ENCODE results near the gene DNASE2B. TPM values are rescaled to one million over a fixed set of nuclear protein-coding genes. Genes with fewer than 3 reads are reported as not detected.

The DNASE2B gene
- total and polyA plus RNA-seq, 2 donors from 2014 or later, result not detected

DNA sequence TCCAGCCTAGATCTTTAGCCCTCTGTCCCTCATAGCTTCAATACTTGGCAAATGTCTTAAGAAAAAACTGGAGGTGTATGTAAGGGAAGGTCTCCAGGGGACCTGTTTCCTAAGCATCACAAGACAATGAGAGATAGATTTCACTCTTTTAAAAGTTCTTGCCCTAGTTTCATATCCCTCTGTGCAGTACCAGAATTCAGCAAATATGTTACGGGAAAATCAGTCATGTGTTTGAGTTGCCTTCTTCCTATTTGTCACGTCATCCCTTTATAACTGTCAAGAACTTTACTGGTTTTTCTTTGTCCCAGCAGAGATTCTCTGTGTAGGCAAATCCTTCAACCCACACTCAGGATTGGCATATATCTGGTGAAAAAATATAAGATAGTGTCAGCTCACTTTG is 32.3 kb downstream of the DNASE2B start:
- H3K27ac ChIP-seq (ENCODE audit: low read depth in 2 of 2, low read length in 2 of 2), result no peak overlapping the region
- TF ChIP-seq, protein P1, sequence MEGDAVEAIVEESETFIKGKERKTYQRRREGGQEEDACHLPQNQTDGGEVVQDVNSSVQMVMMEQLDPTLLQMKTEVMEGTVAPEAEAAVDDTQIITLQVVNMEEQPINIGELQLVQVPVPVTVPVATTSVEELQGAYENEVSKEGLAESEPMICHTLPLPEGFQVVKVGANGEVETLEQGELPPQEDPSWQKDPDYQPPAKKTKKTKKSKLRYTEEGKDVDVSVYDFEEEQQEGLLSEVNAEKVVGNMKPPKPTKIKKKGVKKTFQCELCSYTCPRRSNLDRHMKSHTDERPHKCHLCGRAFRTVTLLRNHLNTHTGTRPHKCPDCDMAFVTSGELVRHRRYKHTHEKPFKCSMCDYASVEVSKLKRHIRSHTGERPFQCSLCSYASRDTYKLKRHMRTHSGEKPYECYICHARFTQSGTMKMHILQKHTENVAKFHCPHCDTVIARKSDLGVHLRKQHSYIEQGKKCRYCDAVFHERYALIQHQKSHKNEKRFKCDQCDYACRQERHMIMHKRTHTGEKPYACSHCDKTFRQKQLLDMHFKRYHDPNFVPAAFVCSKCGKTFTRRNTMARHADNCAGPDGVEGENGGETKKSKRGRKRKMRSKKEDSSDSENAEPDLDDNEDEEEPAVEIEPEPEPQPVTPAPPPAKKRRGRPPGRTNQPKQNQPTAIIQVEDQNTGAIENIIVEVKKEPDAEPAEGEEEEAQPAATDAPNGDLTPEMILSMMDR (IDR thresholded peaks at IDR 0.05; ENCODE audit: borderline replicate concordance, extremely low read depth, insufficient read depth), result no peak
- H3K4me1 ChIP-seq (ENCODE audit: control insufficient read depth in 2 of 3, insufficient read depth in 2 of 3, low read depth in 1 of 3, low read length in 3 of 3), result no peaks in the 10 kb centered on the region
- DNase-seq, result no peak
- no peak for FAIRE-seq
- no peak overlapping the region for H3K9ac ChIP-seq (ENCODE audit: low read length in 3 of 3)
- H3K9me3 ChIP-seq (ENCODE audit: control insufficient read depth in 2 of 3, insufficient read depth in 1 of 3, low read length in 3 of 3), result no peaks in the 10 kb centered on the region
- no peaks in the 10 kb centered on the region for H3K27me3 ChIP-seq (ENCODE audit: control insufficient read depth, insufficient read depth, low read length)
- H3K4me3 ChIP-seq (ENCODE audit: low read length in 3 of 3), result no peak overlapping the region
- no peaks in the 10 kb centered on the region for H3K36me3 ChIP-seq (ENCODE audit: control insufficient read depth in 2 of 3, insufficient read depth in 3 of 3, low read length in 3 of 3)
- intact Hi-C loops (cut with DNase I), result loop anchor here (10.0 kb wide), 1 partner anchor 324 kb away; no protein-coding TSS in a partner anchor

DNA sequence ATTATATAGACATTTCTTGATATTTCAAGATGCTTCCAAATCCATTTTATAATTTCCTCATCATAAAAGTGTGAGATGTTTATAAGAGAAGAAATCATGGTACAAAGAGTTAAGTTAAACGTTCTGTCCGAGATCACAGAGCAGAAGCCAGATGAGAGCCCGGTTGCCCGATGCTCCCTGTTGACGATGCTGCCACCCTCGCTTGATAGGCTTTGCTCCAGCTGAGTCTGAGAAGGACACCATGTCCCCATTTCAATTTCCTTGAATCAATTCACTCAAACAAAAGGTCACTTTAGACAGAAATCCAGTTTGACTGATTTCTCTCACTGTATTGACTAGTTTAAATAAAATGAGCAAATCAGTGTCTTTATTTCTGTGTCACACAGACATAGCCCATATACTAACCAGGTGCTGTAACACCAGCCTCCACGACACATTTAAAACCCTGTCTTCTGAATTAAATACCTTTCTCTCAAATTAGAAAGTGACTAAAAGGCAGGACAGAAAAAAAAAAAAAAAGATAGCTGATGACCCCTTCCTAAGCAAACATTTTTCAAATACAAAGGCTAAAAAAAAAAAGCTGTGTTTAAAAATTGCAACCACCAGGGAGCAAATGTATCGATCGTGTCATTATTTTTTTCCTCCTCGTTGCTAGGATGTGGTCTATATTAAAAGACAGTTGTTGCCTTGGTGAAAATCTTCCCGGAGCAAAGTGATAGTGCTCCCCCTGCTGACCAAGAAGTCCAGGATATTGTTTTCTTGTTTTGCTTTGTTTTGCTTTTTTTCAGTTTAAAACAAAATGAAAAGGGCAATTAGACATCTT is 35.2 kb downstream of the DNASE2B start:
- no peak overlapping the region for H3K9ac ChIP-seq (ENCODE audit: low read length in 3 of 3)
- FAIRE-seq (peak; percentile 97), DNase-seq (peak; percentile 38 to 86 (median 50))
- H3K4me3 ChIP-seq (ENCODE audit: low read length in 3 of 3), result peak overlapping the region in 2 of 3 donors; percentile 24 to 40
- no peaks in the 10 kb centered on the region for H3K27me3 ChIP-seq (ENCODE audit: control insufficient read depth, insufficient read depth, low read length)
- no peaks in the 10 kb centered on the region for H3K9me3 ChIP-seq (ENCODE audit: control insufficient read depth in 2 of 3, insufficient read depth in 1 of 3, low read length in 3 of 3)
- TF ChIP-seq, protein P1 (IDR thresholded peaks at IDR 0.05; ENCODE audit: borderline replicate concordance, extremely low read depth, insufficient read depth), result peak; percentile 72
- H3K4me1 ChIP-seq (ENCODE audit: control insufficient read depth in 2 of 3, insufficient read depth in 2 of 3, low read depth in 1 of 3, low read length in 3 of 3), result no peaks in the 10 kb centered on the region
- no peaks in the 10 kb centered on the region for H3K36me3 ChIP-seq (ENCODE audit: control insufficient read depth in 2 of 3, insufficient read depth in 3 of 3, low read length in 3 of 3)
- intact Hi-C loops (cut with DNase I), result loop anchor here (10.0 kb wide), 1 partner anchor 321 kb away; no protein-coding TSS in a partner anchor
- H3K27ac ChIP-seq (ENCODE audit: low read depth in 2 of 2, low read length in 2 of 2), result no peak overlapping the region

DNA sequence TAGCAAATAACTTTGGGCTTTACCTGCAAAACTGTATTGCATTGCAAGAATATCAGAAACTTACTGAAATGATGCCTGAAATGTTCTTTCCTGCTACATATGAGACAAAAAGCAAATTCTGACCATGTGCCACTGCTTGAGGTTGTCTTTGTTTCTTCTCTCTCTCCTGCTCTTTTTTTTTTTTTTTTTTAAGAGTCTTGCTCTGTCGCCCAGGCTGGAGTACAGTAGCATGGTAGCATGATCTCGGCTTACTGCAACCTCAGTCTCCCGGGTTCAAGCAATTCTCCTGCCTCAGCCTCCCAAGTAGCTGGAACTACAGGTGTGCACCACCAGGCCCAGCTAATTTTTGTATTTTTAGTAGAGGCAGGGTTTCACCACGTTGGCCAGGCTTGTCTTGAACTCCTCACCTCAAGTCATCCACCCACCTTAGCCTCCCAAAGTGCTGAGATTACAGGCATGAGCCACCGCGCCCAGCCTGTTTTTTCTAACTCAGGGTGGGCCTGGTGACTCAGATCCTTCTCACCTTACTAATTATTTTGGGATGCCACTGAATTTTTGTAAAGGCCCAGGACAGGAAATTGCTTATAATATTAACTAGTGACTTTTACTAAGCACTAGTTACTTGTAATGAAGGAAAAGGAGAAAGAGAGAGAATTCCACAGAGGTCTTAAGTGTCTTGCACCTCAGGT is 35.9 kb downstream of the DNASE2B start:
- TF ChIP-seq, protein P1 (IDR thresholded peaks at IDR 0.05; ENCODE audit: borderline replicate concordance, extremely low read depth, insufficient read depth), result no peak
- Histone ChIP-seq H3K36me3 (ENCODE audit: control insufficient read depth in 2 of 3, insufficient read depth in 3 of 3, low read length in 3 of 3) (no peaks in the 10 kb centered on the region), H3K9me3 (ENCODE audit: control insufficient read depth in 2 of 3, insufficient read depth in 1 of 3, low read length in 3 of 3) (no peaks in the 10 kb centered on the region), H3K4me1 (ENCODE audit: control insufficient read depth in 2 of 3, insufficient read depth in 2 of 3, low read depth in 1 of 3, low read length in 3 of 3) (no peaks in the 10 kb centered on the region), H3K9ac (ENCODE audit: low read length in 3 of 3) (no peak overlapping the region), H3K4me3 (ENCODE audit: low read length in 3 of 3) (no peak overlapping the region), H3K27ac (ENCODE audit: low read depth in 2 of 2, low read length in 2 of 2) (no peak overlapping the region), H3K27me3 (ENCODE audit: control insufficient read depth, insufficient read depth, low read length) (no peaks in the 10 kb centered on the region)
- intact Hi-C loops (cut with DNase I), result loop anchor here (10.0 kb wide), 1 partner anchor 321 kb away; no protein-coding TSS in a partner anchor
- DNase-seq, result no peak
- no peak for FAIRE-seq
